CD8-positive, alpha-beta memory T cell (primary cell): Measurements from ENCODE around the gene LTBR. TPM values are rescaled to one million over a fixed set of nuclear protein-coding genes. Genes with fewer than 3 reads are reported as not detected.

Experiments used
- CTCF ChIA-PET: fragments of 350-600 bp; sonication (Branson Sonifier 250); formaldehyde crosslinking; loops from one replicate; lab custom pipeline; 2021; ENCODE audit warnings: antibody characterized with exemption; lab: Charles Lee
- POLR2A ChIA-PET: fragments of 350-600 bp; sonication (Branson Sonifier 250); formaldehyde crosslinking; loops from one replicate; lab custom pipeline; 2021; ENCODE audit warnings: antibody characterized with exemption; lab: Charles Lee
- DNase-seq, 5 donors: peaks; one replicate each; pipeline versions ENCODE4 v3.0.0 to v3.0.0-alpha.2; 2020 to 2022; ENCODE audit warnings: mixed read lengths in 1 of 5
- H3K27ac ChIP-seq: one replicate; pipeline ENCODE4 v1.7.0; 2013; ENCODE audit warnings: low read depth, mild to moderate bottlenecking, low read length, moderate library complexity
- H3K27me3 ChIP-seq: 2 replicates; pipeline ENCODE4 v1.7.0; 2013; ENCODE audit warnings: low read length, mild to moderate bottlenecking; ENCODE audit not compliant: insufficient read depth, poor library complexity, severe bottlenecking
- H3K36me3 ChIP-seq: 2 replicates; pipeline ENCODE4 v1.7.0; 2013; ENCODE audit warnings: mild to moderate bottlenecking, low read length, moderate library complexity; ENCODE audit not compliant: insufficient read depth
- H3K4me1 ChIP-seq: 2 replicates; pipeline ENCODE4 v1.7.0; 2013; ENCODE audit warnings: mild to moderate bottlenecking, low read length, moderate library complexity; ENCODE audit not compliant: insufficient read depth
- H3K4me3 ChIP-seq: 2 replicates; pipeline ENCODE4 v1.7.0; 2013; ENCODE audit warnings: mild to moderate bottlenecking, low read length
- H3K9me3 ChIP-seq: 2 replicates; pipeline ENCODE4 v1.7.0; 2013; ENCODE audit warnings: mild to moderate bottlenecking, low read length
- H3K27ac Mint-ChIP-seq, 8 donors: one replicate each; pipeline ENCODE4 v1.8.0; 2020 to 2021; ENCODE audit warnings: mixed read lengths in 8 of 8, mild to moderate bottlenecking in 6 of 8, inconsistent platforms in 3 of 8, moderate library complexity in 3 of 8
- H3K27me3 Mint-ChIP-seq, 2 donors: one replicate each; pipeline ENCODE4 v1.8.0; 2020 to 2021; ENCODE audit warnings: mixed read lengths in 2 of 2, mild to moderate bottlenecking in 1 of 2, moderate library complexity in 1 of 2
- H3K36me3 Mint-ChIP-seq, 3 donors: one replicate each; pipeline ENCODE4 v1.8.0; 2020 to 2021; ENCODE audit warnings: mixed read lengths in 3 of 3, inconsistent platforms in 1 of 3, mild to moderate bottlenecking in 1 of 3
- H3K4me1 Mint-ChIP-seq, 3 donors: one replicate each; pipeline ENCODE4 v1.8.0; 2020 to 2021; ENCODE audit warnings: mixed read lengths in 3 of 3, inconsistent platforms in 1 of 3, mild to moderate bottlenecking in 1 of 3
- H3K4me3 Mint-ChIP-seq, 7 donors: one replicate each; pipeline ENCODE4 v1.8.0; 2020 to 2021; ENCODE audit warnings: mixed read lengths in 7 of 7, mild to moderate bottlenecking in 6 of 7, moderate library complexity in 4 of 7, inconsistent platforms in 2 of 7
- H3K9me3 Mint-ChIP-seq, 5 donors: one replicate each; pipeline ENCODE4 v1.8.0; 2020 to 2022; ENCODE audit warnings: mixed read lengths in 5 of 5, mild to moderate bottlenecking in 3 of 5, moderate library complexity in 2 of 5, inconsistent platforms in 1 of 5
- polyA plus RNA-seq: library from polyadenylated mRNA; unstranded; fragments of 300-500 nt; fragmentation: Illumina TruSeq; gene quantifications from one replicate; pipeline ENCODE4 v1.2.3, GENCODE V29; 2021
- total RNA-seq, 2 experiments: library from RNA; stranded (reverse); gene quantifications; one replicate each; pipeline ENCODE4 v1.2.3, GENCODE V29; 2021

Gene LTBR
- total and polyA plus RNA-seq, 3 experiments from 2014 or later: 0.51 to 1.4 TPM; not detected in 1

DNA sequence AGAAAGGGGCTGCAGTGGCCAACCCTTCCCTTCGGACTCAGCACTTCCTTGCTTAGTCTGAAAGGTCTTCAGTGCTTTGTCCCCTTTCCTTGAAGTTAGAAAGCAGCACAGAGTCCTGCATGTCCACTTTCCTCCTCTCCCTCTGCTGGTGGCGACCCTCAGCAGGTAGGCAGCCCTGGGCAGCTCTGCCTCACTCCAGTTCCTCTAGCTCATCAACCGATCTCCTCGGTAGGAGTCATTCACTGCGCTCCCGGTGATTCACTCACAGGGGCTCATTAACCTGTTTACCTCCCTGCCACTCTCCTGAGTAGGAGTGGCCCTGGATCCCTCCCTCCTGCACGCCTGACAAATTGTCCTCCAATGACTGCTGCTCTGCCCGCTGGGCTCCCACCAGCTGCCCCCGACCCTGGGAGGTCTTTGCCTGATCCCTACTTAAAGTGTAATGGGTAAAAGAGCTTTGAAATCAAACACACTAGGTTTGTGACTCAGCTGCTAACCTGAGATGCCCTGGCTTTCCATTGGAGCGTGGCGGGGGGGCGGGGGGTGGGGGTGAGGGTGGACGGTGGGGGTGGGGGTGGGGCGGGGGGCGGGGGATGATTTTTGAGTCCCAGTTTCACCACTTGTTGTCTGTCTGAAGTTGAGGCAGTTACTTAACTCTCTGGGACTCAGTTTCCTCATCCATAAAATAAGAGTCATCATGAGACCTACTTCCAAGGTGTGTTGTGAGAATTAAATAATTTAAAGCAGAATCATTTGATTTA lies 12.8 kb upstream of the LTBR start:
- no peak for DNase-seq
- H3K27me3 Mint-ChIP-seq: peaks cover 0 to 3% of the 10 kb centered on the region in 2 donors
- POLR2A ChIA-PET: no interaction called here
- peaks cover 0 to 2% (median 0%) of the 10 kb centered on the region in 5 donors for H3K9me3 Mint-ChIP-seq
- Histone ChIP-seq H3K36me3 (no peaks in the 10 kb centered on the region), H3K9me3 (no peaks in the 10 kb centered on the region), H3K27me3 (no peaks in the 10 kb centered on the region), H3K4me3 (no peak overlapping the region), H3K4me1 (peaks cover 18% of the 10 kb centered on the region), H3K27ac (peak overlapping the region; percentile 38)
- H3K4me3 Mint-ChIP-seq: no peak overlapping the region
- H3K4me1 Mint-ChIP-seq: peaks cover 16 to 51% (median 32%) of the 10 kb centered on the region in 3 donors
- CTCF ChIA-PET: interaction anchor here (1.1 to 2.3 kb wide), 2 partner anchors 36 to 48 kb away, joined by 3 to 8 read pairs; no protein-coding TSS in a partner anchor
- H3K27ac Mint-ChIP-seq: peak overlapping the region in 3 of 8 donors; percentile 26 to 91 (median 37)
- no peaks in the 10 kb centered on the region for H3K36me3 Mint-ChIP-seq

DNA sequence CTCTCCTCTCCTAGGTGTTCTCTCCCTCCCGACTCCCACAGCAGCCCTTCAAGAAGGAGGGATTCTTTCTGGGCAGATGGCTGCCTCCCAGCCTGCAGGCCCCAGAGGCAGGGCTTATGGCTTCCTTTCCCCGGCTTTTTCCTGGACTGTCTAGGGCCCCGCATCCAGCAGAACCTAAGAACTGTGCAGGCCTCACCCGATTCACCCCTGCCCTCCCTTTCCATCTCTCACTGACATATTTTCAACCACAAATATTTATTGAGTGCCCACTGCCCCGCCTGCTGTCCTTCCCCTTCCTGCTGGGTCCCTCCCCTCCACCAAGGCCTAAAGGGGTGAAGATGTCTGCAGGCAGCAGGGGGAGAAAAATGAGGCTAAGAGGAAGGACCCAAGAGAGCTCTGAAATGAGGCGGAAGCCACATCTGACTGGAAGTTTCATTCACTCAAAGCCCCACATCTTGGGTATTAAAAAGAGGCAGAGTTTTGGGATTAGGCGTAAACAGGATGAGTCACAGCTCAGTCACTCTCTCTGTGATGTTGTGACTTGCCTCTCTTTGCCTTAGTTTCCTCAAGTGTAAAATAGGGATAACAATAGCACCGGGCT lies 11.5 kb upstream of the LTBR start:
- H3K4me3 Mint-ChIP-seq: no peak overlapping the region
- H3K4me1 Mint-ChIP-seq: peaks cover 22 to 58% (median 39%) of the 10 kb centered on the region in 3 donors
- POLR2A ChIA-PET: interaction anchor here (0.5 kb wide), 1 partner anchor 203 kb away, joined by 3 read pairs; no protein-coding TSS in a partner anchor

DNA sequence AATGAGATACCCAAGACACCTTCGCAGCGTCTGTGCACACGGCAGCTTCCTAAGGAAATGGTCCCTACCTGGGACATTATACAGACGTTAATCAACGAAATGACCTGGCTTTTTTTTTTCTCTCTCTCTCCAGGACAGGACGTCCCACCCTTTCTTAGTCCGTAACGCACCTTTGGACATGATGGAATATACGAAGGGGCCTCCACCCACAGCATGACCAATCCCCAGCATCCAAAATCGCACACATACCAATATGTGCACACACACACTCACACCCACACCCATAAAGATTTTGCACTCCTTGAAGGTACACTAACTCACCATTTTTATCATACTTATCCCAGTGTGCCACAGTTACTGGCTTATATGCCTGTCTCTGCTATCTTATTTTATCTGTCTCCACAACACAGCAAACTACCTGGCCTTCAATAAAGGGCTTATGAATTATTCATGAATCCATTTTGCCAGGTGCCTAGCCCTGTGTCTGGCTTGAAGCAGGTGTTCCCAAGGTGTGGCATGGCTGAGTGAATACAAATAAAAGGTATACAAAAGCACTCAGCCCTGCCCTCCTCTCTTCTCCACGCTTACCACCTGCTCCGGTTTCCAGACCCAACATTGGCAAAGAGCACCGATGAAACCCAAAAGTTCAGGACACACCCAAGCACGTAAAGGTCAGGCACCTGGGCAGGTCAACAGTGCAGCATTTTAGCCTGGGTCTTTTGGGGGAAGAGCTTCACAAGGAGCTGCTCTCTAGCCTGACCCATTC lies 10.8 kb upstream of the LTBR start:
- POLR2A ChIA-PET: interaction anchor here (0.5 kb wide), 1 partner anchor 204 kb away, joined by 3 read pairs; no protein-coding TSS in a partner anchor
- H3K27ac Mint-ChIP-seq: peak overlapping the region in 1 of 8 donors; percentile 34

More for the DNA sequence above, 11.5 kb upstream of the LTBR start:
- H3K27ac ChIP-seq: no peak overlapping the region
- no peaks in the 10 kb centered on the region for H3K36me3 ChIP-seq
- no peaks in the 10 kb centered on the region for H3K27me3 ChIP-seq
- no peak overlapping the region for H3K4me3 ChIP-seq
- H3K27ac Mint-ChIP-seq: peak overlapping the region in 1 of 8 donors; percentile 34
- H3K9me3 ChIP-seq: no peaks in the 10 kb centered on the region
- peaks cover 0 to 3% of the 10 kb centered on the region in 2 donors for H3K27me3 Mint-ChIP-seq
- no peaks in the 10 kb centered on the region for H3K9me3 Mint-ChIP-seq
- DNase-seq: peak in 1 of 5 donors; percentile 19
- H3K36me3 Mint-ChIP-seq: no peaks in the 10 kb centered on the region
- CTCF ChIA-PET: interaction anchor here (1.0 to 2.3 kb wide), 3 partner anchors 15 to 49 kb away, joined by 3 to 8 read pairs (median 3); no protein-coding TSS in a partner anchor
- H3K4me1 ChIP-seq: peaks cover 28% of the 10 kb centered on the region

DNA sequence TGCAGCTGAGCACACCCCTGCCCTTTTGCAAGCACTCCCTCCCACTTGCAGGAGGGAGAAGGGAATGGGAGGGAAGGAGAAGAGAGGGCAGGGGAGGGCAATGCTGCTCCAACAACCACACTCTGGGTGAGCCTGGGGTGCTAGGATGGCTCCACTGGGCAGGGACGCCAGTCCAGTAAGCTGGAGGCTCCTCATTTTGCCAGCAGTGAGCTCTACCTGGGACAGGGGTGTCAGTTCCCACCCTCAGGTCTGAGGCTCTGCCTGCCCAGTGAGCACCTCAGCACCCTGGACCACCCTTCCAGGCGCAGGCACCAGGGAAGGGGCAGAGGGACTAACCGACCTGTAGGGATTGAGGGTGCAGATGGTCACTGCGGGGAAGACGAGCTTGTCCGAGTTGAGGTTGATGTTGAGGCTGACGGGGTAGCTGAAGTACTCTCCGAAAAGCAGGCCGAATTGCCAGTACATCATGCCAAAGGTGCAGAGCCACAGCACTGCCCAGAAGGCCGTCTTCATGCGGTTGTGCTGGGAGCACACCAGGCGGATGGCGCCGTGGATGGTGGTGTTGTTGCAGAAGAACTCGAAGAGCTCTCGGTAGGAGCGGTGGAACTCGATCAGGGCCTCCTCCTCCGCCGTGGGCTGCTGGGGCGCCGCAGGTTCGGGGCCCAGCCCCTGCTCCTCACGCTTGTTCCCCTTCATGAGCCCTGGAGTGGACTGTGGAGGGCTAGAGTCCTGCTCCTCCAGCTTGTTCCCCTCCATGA lies 9.8 kb upstream of the LTBR start:
- no peak overlapping the region for H3K27ac ChIP-seq
- Mint-ChIP-seq H3K27me3 (peaks cover 1 to 6% of the 10 kb centered on the region in 2 donors), H3K4me1 (peaks cover 20 to 48% (median 29%) of the 10 kb centered on the region in 3 donors), H3K4me3 (no peak overlapping the region), H3K36me3 (no peaks in the 10 kb centered on the region), H3K27ac (no peak overlapping the region), H3K9me3 (no peaks in the 10 kb centered on the region)
- CTCF ChIA-PET: interaction anchor here (1.2 kb wide), 1 partner anchor 51 kb away, joined by 5 read pairs; no protein-coding TSS in a partner anchor
- H3K36me3 ChIP-seq: no peaks in the 10 kb centered on the region
- H3K4me3 ChIP-seq: no peak overlapping the region
- peaks cover 20% of the 10 kb centered on the region for H3K4me1 ChIP-seq
- DNase-seq: peak in 1 of 5 donors; percentile 20
- POLR2A ChIA-PET: no interaction called here
- no peaks in the 10 kb centered on the region for H3K27me3 ChIP-seq
- H3K9me3 ChIP-seq: no peaks in the 10 kb centered on the region

More for the DNA sequence above, 10.8 kb upstream of the LTBR start:
- peaks cover 0 to 4% of the 10 kb centered on the region in 2 donors for H3K27me3 Mint-ChIP-seq
- no peak overlapping the region for H3K27ac ChIP-seq
- H3K9me3 Mint-ChIP-seq: no peaks in the 10 kb centered on the region
- H3K36me3 Mint-ChIP-seq: no peaks in the 10 kb centered on the region
- peak in 1 of 5 donors; percentile 28 for DNase-seq
- no peaks in the 10 kb centered on the region for H3K9me3 ChIP-seq
- H3K4me1 ChIP-seq: peaks cover 24% of the 10 kb centered on the region
- CTCF ChIA-PET: interaction anchor here (1.0 to 2.3 kb wide), 3 partner anchors 15 to 50 kb away, joined by 3 to 8 read pairs (median 3); no protein-coding TSS in a partner anchor
- H3K4me3 Mint-ChIP-seq: no peak overlapping the region
- H3K27me3 ChIP-seq: no peaks in the 10 kb centered on the region
- H3K4me3 ChIP-seq: no peak overlapping the region
- H3K36me3 ChIP-seq: no peaks in the 10 kb centered on the region
- peaks cover 20 to 55% (median 33%) of the 10 kb centered on the region in 3 donors for H3K4me1 Mint-ChIP-seq

DNA sequence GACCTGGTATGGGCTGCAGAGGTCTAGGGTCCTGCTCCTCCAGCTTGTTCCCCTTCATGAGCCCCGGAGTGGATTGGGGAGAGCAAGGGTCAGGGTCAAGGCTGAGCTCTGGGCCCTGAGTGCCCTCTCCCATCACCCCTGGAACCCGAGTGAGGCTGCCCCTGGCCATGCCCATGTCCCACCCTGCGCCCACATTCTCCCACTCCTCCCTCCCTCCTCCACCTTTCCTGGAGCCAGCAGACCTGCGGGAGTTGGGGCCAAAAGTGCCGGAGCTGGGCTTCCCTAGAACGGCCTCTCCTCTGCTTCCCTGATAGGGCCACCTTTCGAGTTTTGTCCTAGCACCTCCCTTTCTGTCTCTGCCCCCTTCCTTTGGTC lies 9.2 kb upstream of the LTBR start:
- POLR2A ChIA-PET: no interaction called here
- H3K4me1 Mint-ChIP-seq: peaks cover 20 to 47% (median 29%) of the 10 kb centered on the region in 3 donors

DNA sequence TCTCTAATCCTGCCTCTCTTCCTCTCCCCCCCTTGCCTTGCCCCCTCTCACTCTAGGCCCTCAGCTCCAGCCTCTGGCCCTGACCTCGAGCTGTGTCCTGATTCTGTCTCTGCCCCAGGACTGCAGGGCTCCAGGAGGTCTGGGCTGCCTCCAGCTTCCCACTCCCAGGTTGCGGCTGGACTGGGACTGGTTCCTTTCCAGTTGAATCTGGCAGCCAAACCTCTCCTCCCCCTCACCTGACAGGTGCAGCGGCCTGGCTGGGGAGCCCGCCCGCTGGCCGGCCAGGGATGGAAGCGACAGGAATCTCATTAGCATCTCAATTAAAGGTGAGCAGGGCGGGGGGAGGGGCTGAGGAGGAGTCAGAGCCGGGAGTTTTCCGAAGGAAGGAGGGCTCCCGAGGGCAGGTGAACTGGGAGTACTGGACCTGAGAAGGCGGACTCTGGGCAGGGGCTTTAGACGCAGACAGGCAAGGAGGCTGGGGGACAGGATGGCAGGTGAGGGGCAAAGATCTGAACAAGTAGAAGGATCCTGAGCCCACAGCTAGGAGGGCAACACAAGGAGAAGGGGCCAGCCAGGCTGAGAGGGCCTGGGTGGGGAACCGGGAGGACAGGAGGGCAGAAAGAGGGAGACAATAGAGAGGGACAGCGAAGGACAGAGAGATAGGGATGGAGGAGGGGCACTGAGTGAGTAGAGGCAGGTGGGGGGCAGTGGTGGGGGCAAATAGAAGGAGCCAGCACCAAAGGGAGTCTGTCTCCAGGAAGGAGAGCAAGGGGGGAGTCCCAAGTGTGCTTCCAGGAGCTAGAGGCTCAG lies 8.5 kb upstream of the LTBR start, which contains the start of gene SCNN1A:
SCNN1A (minus strand) TSS at position 295 of the 810 bp plus-strand sequence. CDS start 780 bp downstream, outside the sequence.
- H3K27me3 ChIP-seq: no peaks in the 10 kb centered on the region
- peak within 1 kb of the TSS in 6 of 8 donors; percentile 35 to 96 (median 66) for H3K27ac Mint-ChIP-seq
- no peaks in the 10 kb centered on the region for H3K9me3 ChIP-seq
- POLR2A ChIA-PET: no interaction called here
- no peaks in the 10 kb centered on the region for H3K36me3 Mint-ChIP-seq
- peak within 1 kb of the TSS in 6 of 7 donors; percentile 26 to 69 (median 52) for H3K4me3 Mint-ChIP-seq
- DNase-seq: no peak
- H3K27me3 Mint-ChIP-seq: peaks cover 4 to 6% of the 10 kb centered on the region in 2 donors
- CTCF ChIA-PET: interaction anchor here (1.2 kb wide), 1 partner anchor 52 kb away, joined by 5 read pairs; no protein-coding TSS in a partner anchor
- H3K9me3 Mint-ChIP-seq: no peaks in the 10 kb centered on the region
- no peaks in the 10 kb centered on the region for H3K36me3 ChIP-seq
- no peak within 1 kb of the TSS for H3K4me3 ChIP-seq
- peaks cover 20% of the 10 kb centered on the region for H3K4me1 ChIP-seq
- no peak within 1 kb of the TSS for H3K27ac ChIP-seq
- H3K4me1 Mint-ChIP-seq: peaks cover 20 to 44% (median 29%) of the 10 kb centered on the region in 3 donors

More for the DNA sequence above, 9.2 kb upstream of the LTBR start:
- Mint-ChIP-seq H3K27me3 (peaks cover 4 to 6% of the 10 kb centered on the region in 2 donors), H3K9me3 (no peaks in the 10 kb centered on the region), H3K27ac (no peak overlapping the region), H3K36me3 (no peaks in the 10 kb centered on the region), H3K4me3 (no peak overlapping the region)
- Histone ChIP-seq H3K27me3 (no peaks in the 10 kb centered on the region), H3K4me3 (no peak overlapping the region), H3K36me3 (no peaks in the 10 kb centered on the region), H3K27ac (no peak overlapping the region), H3K9me3 (no peaks in the 10 kb centered on the region), H3K4me1 (peaks cover 20% of the 10 kb centered on the region)
- no peak for DNase-seq
- CTCF ChIA-PET: interaction anchor here (1.2 kb wide), 1 partner anchor 52 kb away, joined by 5 read pairs; no protein-coding TSS in a partner anchor
